OCI-LY7 (cell line): ENCODE measurements around the gene ULK3. TPM values are rescaled to one million over a fixed set of nuclear protein-coding genes. Genes with fewer than 3 reads are reported as not detected.

Experiments
- BruUV-seq: library from RNA; stranded (reverse); fragments of 400-500 nt; replicated peaks from 2 replicates; lab custom pipeline; 2021; lab: Mats Ljungman, UMichigan
- CTCF ChIA-PET: fragments of 300-600 bp; sonication (Branson Sonifier 250); formaldehyde crosslinking; loops from one replicate; lab custom pipeline; 2022; ENCODE audit warnings: antibody characterized with exemption; ENCODE audit not compliant: unreplicated experiment; lab: Charles Lee
- POLR2A ChIA-PET: fragments of 300-600 bp; sonication (Branson Sonifier 250); formaldehyde crosslinking; loops from one replicate; lab custom pipeline; 2022; ENCODE audit warnings: antibody characterized with exemption; lab: Charles Lee
- DNase-seq: peaks from one replicate; pipeline ENCODE4 v3.0.0-alpha.2; 2015; ENCODE audit warnings: low spot score
- H2AFZ ChIP-seq: fragments of 200-600 bp; sonication (generic), shearing (Covaris generic); 2 replicates; pipeline ENCODE4 v1.6.1; 2014; ENCODE audit warnings: mild to moderate bottlenecking, antibody characterized with exemption, low read length, moderate library complexity
- H3K27ac ChIP-seq: fragments of 200-600 bp; sonication (generic); 2 replicates; pipeline ENCODE4 v1.5.1; 2014; ENCODE audit warnings: mixed run types, low read depth, mild to moderate bottlenecking, moderate library complexity, low read length, inconsistent platforms; ENCODE audit not compliant: poor library complexity, severe bottlenecking
- H3K36me3 ChIP-seq: fragments of 200-600 bp; sonication (generic); 2 replicates; pipeline ENCODE4 v1.6.1; 2014; ENCODE audit warnings: mild to moderate bottlenecking, antibody characterized with exemption, low read length, moderate library complexity, mixed read lengths; ENCODE audit not compliant: insufficient read depth
- H3K4me1 ChIP-seq: fragments of 200-600 bp; sonication (generic); 2 replicates; pipeline ENCODE4 v1.5.1; 2014; ENCODE audit warnings: mild to moderate bottlenecking, low read length; ENCODE audit not compliant: insufficient read depth, poor library complexity, severe bottlenecking
- H3K4me2 ChIP-seq: fragments of 200-600 bp; sonication (generic); 2 replicates; pipeline ENCODE4 v1.6.1; 2014; ENCODE audit warnings: mild to moderate bottlenecking, low read length
- H3K4me3 ChIP-seq: fragments of 200-600 bp; sonication (generic); 2 replicates; pipeline ENCODE4 v1.5.1; 2014; ENCODE audit warnings: mild to moderate bottlenecking, low read depth, low read length; ENCODE audit not compliant: poor library complexity, severe bottlenecking
- H3K79me2 ChIP-seq: fragments of 200-600 bp; sonication (generic); 2 replicates; pipeline ENCODE4 v1.6.1; 2016; ENCODE audit warnings: low read depth, mild to moderate bottlenecking, low read length, moderate library complexity, mixed read lengths; ENCODE audit not compliant: insufficient read depth
- H3K9me2 ChIP-seq: fragments of 200-600 bp; sonication (generic); 2 replicates; pipeline ENCODE4 v1.6.1; 2016; ENCODE audit warnings: mild to moderate bottlenecking, low read length, mixed read lengths; ENCODE audit not compliant: insufficient read depth
- H3K9me3 ChIP-seq: fragments of 200-600 bp; sonication (generic); 2 replicates; pipeline ENCODE4 v1.6.1; 2014; ENCODE audit warnings: mild to moderate bottlenecking, mixed run types, low read length, mixed read lengths
- H4K20me1 ChIP-seq: fragments of 200-600 bp; sonication (generic); 2 replicates; pipeline ENCODE4 v1.6.1; 2014; ENCODE audit warnings: mild to moderate bottlenecking, antibody characterized with exemption, low read length, moderate library complexity, mixed read lengths; ENCODE audit not compliant: insufficient read depth
- EZH2phosphoT487 ChIP-seq: fragments of 200-600 bp; sonication (generic); IDR thresholded peaks from 2 replicates; pipeline ENCODE4 v1.6.1; 2018; ENCODE audit warnings: low read depth, borderline replicate concordance, mild to moderate bottlenecking, mixed run types, antibody characterized with exemption, low read length, moderate library complexity, mixed read lengths
- intact Hi-C: fragments of 100-400 bp; cut with micrococcal nuclease; formaldehyde crosslinking; loops from one replicate; pipeline ENCODE4 v1.10.0; 2022; ENCODE audit not compliant: unreplicated experiment
- total RNA-seq, 2 experiments: library from RNA; depleted of rRNA in 1 of 2; stranded (reverse); fragments of >200 nt in 1 of 2; shearing (Covaris generic) in 1 of 2; gene quantifications; 2 replicates each; pipeline ENCODE4 v1.2.3, GENCODE V29; 2014 to 2022
- TF ChIP-seq, protein P1 (sequence below): fragments of 200-600 bp; sonication (generic); conservative IDR thresholded peaks from 2 replicates; pipeline ENCODE4 v1.5.1; 2014; ENCODE audit warnings: mild to moderate bottlenecking, antibody characterized with exemption, low read length, moderate library complexity, mixed read lengths

Gene ULK3
- total RNA-seq, 2 experiments from 2014 or later: 31.7 to 46.4 TPM

DNA sequence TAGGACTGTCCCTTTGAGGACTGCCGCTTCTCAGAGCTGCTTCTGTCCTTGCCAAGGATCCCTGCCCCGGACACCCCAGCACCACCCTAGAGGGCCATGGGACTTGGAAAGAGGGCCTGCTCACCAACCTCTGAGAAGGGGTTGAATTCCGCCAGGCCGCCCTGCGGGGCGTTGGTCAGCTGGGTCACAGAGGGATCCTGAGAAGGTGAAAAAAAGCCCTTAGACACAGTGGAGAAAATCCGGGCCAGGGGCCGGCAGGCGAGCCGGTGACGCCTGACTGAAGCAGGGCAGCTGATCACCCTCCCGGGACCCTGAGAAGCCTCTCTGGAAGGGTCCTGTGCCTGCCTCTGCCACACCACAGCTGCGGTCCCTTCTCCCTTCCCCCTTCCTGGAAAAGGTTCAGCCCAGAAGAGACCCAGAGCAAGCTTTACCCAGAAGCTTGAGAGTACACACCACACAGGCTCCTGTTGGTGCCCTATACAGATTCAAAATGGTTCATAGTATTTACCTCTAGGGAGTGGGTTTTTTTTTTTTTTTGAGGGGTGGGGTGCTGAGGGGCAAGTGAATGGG lies 11.6 kb upstream of the ULK3 start:
- no TSS peak for BruUV-seq
- no peak overlapping the region for H3K4me3 ChIP-seq
- no peaks in the 10 kb centered on the region for H3K9me3 ChIP-seq
- H3K36me3 ChIP-seq: peaks cover 53% of the 10 kb centered on the region
- no peak overlapping the region for H2AFZ ChIP-seq
- CTCF ChIA-PET: no interaction called here
- no peak for TF ChIP-seq EZH2phosphoT487
- TF ChIP-seq, protein P1, sequence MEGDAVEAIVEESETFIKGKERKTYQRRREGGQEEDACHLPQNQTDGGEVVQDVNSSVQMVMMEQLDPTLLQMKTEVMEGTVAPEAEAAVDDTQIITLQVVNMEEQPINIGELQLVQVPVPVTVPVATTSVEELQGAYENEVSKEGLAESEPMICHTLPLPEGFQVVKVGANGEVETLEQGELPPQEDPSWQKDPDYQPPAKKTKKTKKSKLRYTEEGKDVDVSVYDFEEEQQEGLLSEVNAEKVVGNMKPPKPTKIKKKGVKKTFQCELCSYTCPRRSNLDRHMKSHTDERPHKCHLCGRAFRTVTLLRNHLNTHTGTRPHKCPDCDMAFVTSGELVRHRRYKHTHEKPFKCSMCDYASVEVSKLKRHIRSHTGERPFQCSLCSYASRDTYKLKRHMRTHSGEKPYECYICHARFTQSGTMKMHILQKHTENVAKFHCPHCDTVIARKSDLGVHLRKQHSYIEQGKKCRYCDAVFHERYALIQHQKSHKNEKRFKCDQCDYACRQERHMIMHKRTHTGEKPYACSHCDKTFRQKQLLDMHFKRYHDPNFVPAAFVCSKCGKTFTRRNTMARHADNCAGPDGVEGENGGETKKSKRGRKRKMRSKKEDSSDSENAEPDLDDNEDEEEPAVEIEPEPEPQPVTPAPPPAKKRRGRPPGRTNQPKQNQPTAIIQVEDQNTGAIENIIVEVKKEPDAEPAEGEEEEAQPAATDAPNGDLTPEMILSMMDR: no peak
- no peaks in the 10 kb centered on the region for H4K20me1 ChIP-seq
- H3K4me2 ChIP-seq: no peak overlapping the region
- H3K4me1 ChIP-seq: peaks cover 38% of the 10 kb centered on the region
- DNase-seq: no peak
- H3K79me2 ChIP-seq: peaks cover 13% of the 10 kb centered on the region; the same call in 1 of the 2 replicates
- H3K27ac ChIP-seq: no peak overlapping the region
- H3K9me2 ChIP-seq: no peaks in the 10 kb centered on the region
- POLR2A ChIA-PET: interaction anchor here (0.7 to 1.1 kb wide), 2 partner anchors 17 to 137 kb away, joined by 3 to 4 read pairs; no protein-coding TSS in a partner anchor
- intact Hi-C loops: no loop called here

DNA sequence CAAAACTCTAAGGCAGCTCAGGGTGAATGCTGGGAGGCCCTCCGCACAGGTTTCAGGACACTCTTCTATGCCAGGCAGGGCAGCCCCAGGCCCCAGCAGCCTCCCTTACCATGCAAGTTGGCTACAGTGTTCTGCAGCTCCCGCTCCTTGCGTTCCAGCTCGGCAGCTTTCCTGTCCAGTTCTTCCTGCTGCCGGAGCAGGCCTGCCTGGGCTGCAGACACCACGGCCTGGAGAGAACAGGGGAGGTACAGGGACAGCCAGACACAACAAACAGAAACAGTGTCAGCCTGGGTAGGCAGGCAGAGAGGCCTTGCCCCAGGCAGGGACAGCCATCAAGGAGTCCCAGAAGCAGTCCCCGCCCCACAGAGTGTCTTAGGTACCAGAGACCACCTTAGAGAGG lies 9.0 kb upstream of the ULK3 start:
- Histone ChIP-seq H3K4me1 (peaks cover 12% of the 10 kb centered on the region), H3K79me2 (peaks cover 6% of the 10 kb centered on the region; the same call in 1 of the 2 replicates), H3K4me3 (no peak overlapping the region), H3K9me2 (no peaks in the 10 kb centered on the region), H2AFZ (no peak overlapping the region), H3K36me3 (peaks cover 63% of the 10 kb centered on the region), H3K9me3 (no peaks in the 10 kb centered on the region), H3K4me2 (no peak overlapping the region), H4K20me1 (no peaks in the 10 kb centered on the region), H3K27ac (no peak overlapping the region)
- intact Hi-C loops: no loop called here
- CTCF ChIA-PET: interaction anchor here (1.1 kb wide), 1 partner anchor 50 kb away, joined by 3 read pairs; no protein-coding TSS in a partner anchor
- POLR2A ChIA-PET: no interaction called here
- TF ChIP-seq, protein P1: no peak
- TF ChIP-seq EZH2phosphoT487: no peak
- DNase-seq: no peak
- BruUV-seq: no TSS peak

GRCh38 chr15:74850393-74850792 lies 7.4 kb upstream of the ULK3 start:
- H3K4me1 ChIP-seq: peaks cover 3% of the 10 kb centered on the region
- no peak overlapping the region for H3K4me3 ChIP-seq
- no peak for DNase-seq
- H3K36me3 ChIP-seq: peaks cover 61% of the 10 kb centered on the region
- no TSS peak for BruUV-seq
- H3K79me2 ChIP-seq: no peaks in the 10 kb centered on the region
- intact Hi-C loops: no loop called here
- no peaks in the 10 kb centered on the region for H3K9me3 ChIP-seq
- H2AFZ ChIP-seq: no peak overlapping the region
- ChIA-PET CTCF (no interaction called here), POLR2A (no interaction called here)
- H3K4me2 ChIP-seq: no peak overlapping the region
- no peaks in the 10 kb centered on the region for H3K9me2 ChIP-seq
- no peak overlapping the region for H3K27ac ChIP-seq
- no peaks in the 10 kb centered on the region for H4K20me1 ChIP-seq
- TF ChIP-seq, protein P1: no peak
- no peak for TF ChIP-seq EZH2phosphoT487
